ENCODE measurements around the gene PCNX2.

GRCh38 chr1:233005156-233005555 is 290.4 kb downstream of the PCNX2 start:
- TF ChIP-seq POLR2A (IDR thresholded peaks at IDR 0.05) (no peak), CTCF (IDR thresholded peaks at IDR 0.05) (no peak)
